Measurements from ENCODE around the gene PBRM1.
"Not testable (repeated sequence)": the region's sequence is repeated elsewhere in the genome, so short reads cannot be mapped to it uniquely, and the experiment has no call there.

PBRM1 gene

DNA sequence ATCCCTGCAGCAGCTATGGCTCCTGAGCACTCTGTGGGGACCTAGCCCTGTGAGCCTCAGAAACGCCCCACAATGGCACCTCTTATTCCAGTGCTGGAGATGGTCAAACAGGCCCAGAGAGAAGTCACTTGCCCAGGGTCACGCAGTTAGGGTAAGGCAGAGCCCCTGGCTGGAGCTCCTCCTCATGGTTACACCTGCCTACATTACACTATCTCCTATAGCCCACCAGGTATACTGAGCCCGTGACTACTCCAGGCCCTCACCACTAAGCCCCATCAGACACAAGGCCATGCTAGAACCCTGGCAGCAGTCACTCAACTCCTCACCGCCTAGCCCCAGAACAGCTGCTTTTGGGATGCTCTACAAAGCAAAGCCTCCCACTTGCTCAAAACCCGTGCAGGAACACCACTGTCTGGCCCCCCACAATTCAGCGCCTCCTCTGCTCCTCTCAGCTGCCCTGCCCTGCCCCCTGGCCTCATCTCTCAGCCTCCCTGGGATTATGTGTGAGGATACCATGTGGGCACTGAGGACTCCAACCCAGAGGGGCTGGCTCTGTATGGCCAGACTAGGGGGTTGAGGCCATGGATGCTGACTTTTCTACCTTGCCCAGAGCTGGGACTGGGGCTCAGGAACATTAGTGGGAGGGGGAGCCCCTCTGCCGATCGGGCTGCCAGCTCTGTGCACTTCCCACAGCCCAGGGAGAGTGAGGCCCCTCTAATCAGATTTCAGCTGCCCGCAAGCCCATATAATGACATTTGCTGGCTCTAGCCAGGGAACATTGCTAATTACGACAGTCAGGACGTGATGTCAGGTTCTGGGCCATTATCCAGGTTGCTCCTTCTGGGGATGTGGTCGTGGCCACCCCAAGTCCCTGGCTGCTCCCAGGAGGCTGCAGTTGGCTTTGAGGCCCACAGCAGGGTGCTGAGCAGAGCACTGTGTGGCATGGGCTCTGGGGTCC is 156.1 kb downstream of the PBRM1 start:
- TF ChIP-seq, protein P1, sequence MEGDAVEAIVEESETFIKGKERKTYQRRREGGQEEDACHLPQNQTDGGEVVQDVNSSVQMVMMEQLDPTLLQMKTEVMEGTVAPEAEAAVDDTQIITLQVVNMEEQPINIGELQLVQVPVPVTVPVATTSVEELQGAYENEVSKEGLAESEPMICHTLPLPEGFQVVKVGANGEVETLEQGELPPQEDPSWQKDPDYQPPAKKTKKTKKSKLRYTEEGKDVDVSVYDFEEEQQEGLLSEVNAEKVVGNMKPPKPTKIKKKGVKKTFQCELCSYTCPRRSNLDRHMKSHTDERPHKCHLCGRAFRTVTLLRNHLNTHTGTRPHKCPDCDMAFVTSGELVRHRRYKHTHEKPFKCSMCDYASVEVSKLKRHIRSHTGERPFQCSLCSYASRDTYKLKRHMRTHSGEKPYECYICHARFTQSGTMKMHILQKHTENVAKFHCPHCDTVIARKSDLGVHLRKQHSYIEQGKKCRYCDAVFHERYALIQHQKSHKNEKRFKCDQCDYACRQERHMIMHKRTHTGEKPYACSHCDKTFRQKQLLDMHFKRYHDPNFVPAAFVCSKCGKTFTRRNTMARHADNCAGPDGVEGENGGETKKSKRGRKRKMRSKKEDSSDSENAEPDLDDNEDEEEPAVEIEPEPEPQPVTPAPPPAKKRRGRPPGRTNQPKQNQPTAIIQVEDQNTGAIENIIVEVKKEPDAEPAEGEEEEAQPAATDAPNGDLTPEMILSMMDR (IDR thresholded peaks at IDR 0.05; ENCODE audit: unreplicated experiment in 3 of 3), result no peak
- Mint-ChIP-seq H3K27ac (peak overlapping the region; percentile 42 to 70 (median 66)), H3K36me3 (ENCODE audit: low read depth) (peaks cover 28% of the 10 kb centered on the region), H3K27me3 (ENCODE audit: low read depth) (peaks cover 4% of the 10 kb centered on the region), H3K9me3 (no peaks in the 10 kb centered on the region), H3K4me1 (peaks cover 26% of the 10 kb centered on the region), H3K4me3 (peak overlapping the region; percentile 62 to 77 (median 67))

DNA sequence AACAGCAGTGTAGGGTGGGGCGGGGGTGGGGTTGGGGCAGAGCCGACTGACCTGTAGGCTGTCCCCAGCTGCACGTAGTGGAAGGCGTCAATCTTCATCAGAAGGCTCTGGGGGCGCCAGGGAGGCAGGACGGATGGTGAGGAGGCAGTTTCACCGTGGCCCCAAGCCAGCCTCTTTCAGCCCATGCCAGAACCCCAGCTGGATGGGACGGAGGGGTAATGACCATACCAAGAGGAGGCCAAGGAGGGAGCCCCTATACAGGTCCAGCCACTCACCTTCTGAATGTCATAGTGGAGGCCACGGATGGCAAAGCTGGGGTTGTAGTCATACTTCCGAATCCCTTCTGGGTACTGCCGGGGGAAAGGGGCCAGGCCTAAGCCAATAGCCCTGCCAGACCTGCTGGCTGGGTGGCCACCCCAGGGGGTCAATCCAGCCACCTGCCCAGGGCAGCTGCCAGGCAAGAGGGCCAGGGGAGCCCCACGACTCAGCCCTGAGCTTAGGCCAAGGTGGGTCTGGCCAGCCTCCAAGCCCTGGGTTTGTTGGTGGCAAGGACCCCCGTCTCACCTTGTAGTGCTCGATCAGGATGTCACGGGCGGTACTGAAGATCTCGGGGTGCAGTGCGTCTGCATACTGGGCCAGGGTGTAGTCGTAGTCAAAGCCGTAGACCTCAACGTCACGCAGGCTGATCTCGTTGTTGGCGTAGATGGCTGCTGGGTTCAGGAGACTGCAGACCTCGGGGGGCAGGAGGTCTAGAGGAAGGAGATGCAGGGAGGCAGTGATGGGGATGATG is 156.9 kb downstream of the PBRM1 start:
- Mint-ChIP-seq H3K27ac (no peak overlapping the region), H3K4me3 (no peak overlapping the region), H3K27me3 (ENCODE audit: low read depth) (peaks cover 4% of the 10 kb centered on the region), H3K36me3 (ENCODE audit: low read depth) (peaks cover 37% of the 10 kb centered on the region), H3K4me1 (peaks cover 22% of the 10 kb centered on the region), H3K9me3 (no peaks in the 10 kb centered on the region)
- TF ChIP-seq, protein P1 (IDR thresholded peaks at IDR 0.05; ENCODE audit: unreplicated experiment in 3 of 3), result no peak

DNA sequence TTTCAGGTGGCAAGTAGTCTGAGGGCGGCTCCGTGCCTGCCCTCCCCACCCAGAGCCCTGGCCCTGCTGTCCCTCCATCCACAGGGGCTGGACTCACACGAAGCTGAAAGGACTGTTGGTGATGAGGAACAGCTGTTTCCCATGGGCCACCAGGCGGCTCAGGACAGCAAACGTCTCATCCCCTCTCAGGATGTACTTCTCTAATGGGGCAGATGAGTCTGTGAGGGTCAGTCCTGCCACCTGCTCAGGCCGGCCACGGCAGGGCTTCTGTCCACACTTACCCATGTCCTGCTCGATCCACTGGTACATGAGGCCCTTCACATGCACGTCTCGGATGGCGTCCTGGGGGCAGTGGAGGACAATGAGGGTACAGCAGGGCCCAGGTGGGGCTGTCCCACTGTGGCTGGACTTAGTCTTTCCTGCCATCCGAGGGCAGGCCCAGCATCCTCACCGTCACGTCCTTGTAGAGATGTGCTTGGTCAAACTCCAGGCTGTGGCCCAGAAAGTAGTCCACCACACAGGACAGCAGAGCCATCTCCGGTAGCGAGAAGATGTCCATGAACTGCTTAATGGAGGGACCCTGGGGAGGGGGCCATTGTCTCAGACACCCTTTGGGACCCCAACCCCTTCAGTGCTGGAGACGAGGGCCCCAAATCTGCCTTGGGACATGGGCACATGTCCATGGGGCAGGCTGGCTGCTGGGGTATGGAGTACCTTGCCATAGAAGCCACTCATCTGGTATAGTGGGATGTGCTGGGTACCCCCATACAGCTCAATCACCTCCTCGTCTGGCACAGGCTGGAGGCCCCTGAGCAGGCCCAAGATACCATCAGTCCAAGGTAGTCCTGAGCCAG is 157.8 kb downstream of the PBRM1 start:
- Mint-ChIP-seq H3K9me3 (no peaks in the 10 kb centered on the region), H3K4me1 (peaks cover 22% of the 10 kb centered on the region), H3K27ac (no peak overlapping the region), H3K36me3 (ENCODE audit: low read depth) (peaks cover 37% of the 10 kb centered on the region), H3K4me3 (no peak overlapping the region), H3K27me3 (ENCODE audit: low read depth) (peaks cover 4% of the 10 kb centered on the region)
- TF ChIP-seq, protein P1 (IDR thresholded peaks at IDR 0.05; ENCODE audit: unreplicated experiment in 3 of 3), result no peak

DNA sequence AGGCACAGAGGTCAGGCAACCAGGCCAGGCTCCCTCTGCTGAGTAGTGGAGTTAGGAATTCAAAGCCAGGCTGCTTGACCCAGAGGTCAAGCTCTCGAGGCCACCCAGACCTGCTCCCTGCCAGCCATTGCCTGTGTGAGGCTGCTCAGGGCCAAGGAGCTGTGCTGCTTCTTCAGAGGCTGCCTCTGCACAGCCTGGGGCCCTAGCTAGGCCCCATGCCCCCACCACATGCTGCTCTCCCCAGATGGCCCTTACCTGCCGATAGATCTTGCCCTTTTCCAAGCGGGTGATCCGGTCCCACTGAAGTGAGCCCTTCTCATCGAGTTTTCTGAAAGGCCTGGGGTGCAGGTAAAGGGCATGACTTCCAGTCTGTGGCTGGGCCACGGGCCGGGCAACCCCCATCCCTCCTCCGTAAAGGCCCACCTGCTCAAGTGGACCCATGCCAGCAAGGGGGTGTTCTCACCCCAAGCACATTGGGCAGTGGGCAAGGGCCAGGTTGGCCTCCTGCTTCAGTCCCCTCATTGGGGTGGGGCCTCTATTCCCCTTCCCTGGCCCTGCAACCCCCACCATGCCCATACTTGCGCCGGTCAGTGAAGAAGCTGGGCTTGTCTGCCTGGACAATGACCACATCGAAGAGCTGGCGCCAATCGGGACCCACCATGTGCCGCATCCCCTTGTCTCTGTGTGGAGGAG is 158.5 kb downstream of the PBRM1 start:
- TF ChIP-seq, protein P1 (IDR thresholded peaks at IDR 0.05; ENCODE audit: unreplicated experiment in 3 of 3), result no peak
- Mint-ChIP-seq H3K27me3 (ENCODE audit: low read depth) (peaks cover 4% of the 10 kb centered on the region), H3K27ac (no peak overlapping the region), H3K4me1 (peaks cover 22% of the 10 kb centered on the region), H3K9me3 (no peaks in the 10 kb centered on the region), H3K36me3 (ENCODE audit: low read depth) (peaks cover 37% of the 10 kb centered on the region), H3K4me3 (no peak overlapping the region)

DNA sequence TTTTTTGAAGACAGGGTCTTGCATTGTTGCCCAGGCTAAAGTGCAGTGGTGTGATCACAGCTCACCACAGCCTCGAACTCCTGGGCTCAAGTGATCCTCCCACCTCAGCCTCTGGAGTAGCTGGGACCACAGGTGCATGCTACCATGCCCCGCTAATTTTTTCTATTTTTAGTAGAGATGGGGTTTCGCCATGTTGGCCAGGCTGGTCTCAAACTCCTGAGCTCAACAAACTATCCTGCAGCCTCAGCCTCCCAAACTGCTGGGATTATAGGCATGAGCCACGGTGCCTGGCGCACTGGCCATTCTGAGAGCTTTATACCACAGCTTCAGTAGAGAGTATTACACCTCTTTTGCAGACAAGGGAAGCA is 159.1 kb downstream of the PBRM1 start:
- Mint-ChIP-seq H3K27ac (peak overlapping the region in 1 of 3 experiments; percentile 64), H3K36me3 (ENCODE audit: low read depth) (peaks cover 37% of the 10 kb centered on the region), H3K4me1 (peaks cover 22% of the 10 kb centered on the region)
- H3K9me3 Mint-ChIP-seq; H3K27me3 Mint-ChIP-seq (ENCODE audit: low read depth); H3K4me3 Mint-ChIP-seq: not testable (repeated sequence)
